Measurements from ENCODE around the gene CYTL1. TPM values are rescaled to one million over a fixed set of nuclear protein-coding genes. Genes with fewer than 3 reads are reported as not detected.

The CYTL1 gene
- total and polyA plus RNA-seq, 9 of the 15 experiments (the other 6 are each of a cell fraction or from before 2014, with no cell fraction given) = not detected

DNA sequence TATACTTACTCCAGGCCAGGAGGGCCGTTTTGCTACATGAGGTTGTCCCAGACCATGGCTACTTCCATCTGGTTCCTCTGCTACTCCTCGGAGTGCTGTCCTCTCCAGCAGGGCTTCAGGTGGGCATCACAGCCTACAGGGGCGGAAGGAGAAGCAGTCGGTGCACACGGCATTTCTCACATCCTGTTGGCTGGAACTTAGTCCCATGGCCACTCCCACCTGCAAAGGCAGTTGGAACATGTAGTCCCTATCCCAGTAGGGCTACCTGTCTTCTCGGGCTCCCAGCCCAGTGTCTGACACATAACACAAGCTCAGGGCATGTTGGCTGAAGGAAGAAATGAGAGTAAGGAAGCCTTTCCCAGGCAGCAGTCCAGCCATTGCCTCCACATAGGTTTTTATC lies 24.3 kb upstream of the CYTL1 start:
- FAIRE-seq (no peak), ATAC-seq (peak; percentile 54), DNase-seq (ENCODE audit: extremely low read depth in 1 of 4, low spot score in 3 of 4) (no peak)
- H3K4me1 ChIP-seq (replicated peaks in 1 of 2; ENCODE audit: control insufficient read depth in 2 of 2, insufficient read depth in 2 of 2, low read length in 2 of 2) = peaks cover 10 to 27% of the 10 kb centered on the region in 2 experiments; a peak in 4 of 5 replicates
- H3K36me3 ChIP-seq (ENCODE audit: control insufficient read depth, insufficient read depth, low read length) = no peaks in the 10 kb centered on the region
- no peak overlapping the region for H3K9ac ChIP-seq (ENCODE audit: insufficient read depth in 1 of 2, low read depth in 2 of 2, low read length in 2 of 2)
- 45% methylated on average over 5 of the region's 6 CpGs for whole genome bisulfite sequencing (ENCODE audit: insufficient coverage, low coverage, missing lambda C conversion rate)
- ChIA-PET CTCF (ENCODE audit: low intra/inter-chr PET ratio) (no interaction called here), POLR2A (interaction anchor here (1.7 kb wide), 1 partner anchor 9 kb away, joined by 4 read pairs; no protein-coding TSS in a partner anchor)
- H3K9me3 ChIP-seq (replicated peaks; ENCODE audit: control insufficient read depth, insufficient read depth, low read depth, low read length) = no peaks in the 10 kb centered on the region
- no peaks in the 10 kb centered on the region for H3K79me2 ChIP-seq (ENCODE audit: control insufficient read depth, insufficient read depth, low read length)
- TF ChIP-seq NEUROD1 (IDR thresholded peaks at IDR 0.05; ENCODE audit: borderline replicate concordance, low read depth, low read length, partially characterized antibody) (no peak), SIX5 (IDR thresholded peaks at IDR 0.05; ENCODE audit: borderline replicate concordance in 1 of 2, insufficient read depth in 1 of 2, low read depth in 1 of 2, low read length in 2 of 2) (0 out of 4 replicates have a peak, but pooled peaks of 1 of the 2 experiments have one; percentile 14), HCFC1 (IDR thresholded peaks at IDR 0.05; ENCODE audit: low read depth, low read length) (peak; percentile 55)
- TF ChIP-seq, protein P1, sequence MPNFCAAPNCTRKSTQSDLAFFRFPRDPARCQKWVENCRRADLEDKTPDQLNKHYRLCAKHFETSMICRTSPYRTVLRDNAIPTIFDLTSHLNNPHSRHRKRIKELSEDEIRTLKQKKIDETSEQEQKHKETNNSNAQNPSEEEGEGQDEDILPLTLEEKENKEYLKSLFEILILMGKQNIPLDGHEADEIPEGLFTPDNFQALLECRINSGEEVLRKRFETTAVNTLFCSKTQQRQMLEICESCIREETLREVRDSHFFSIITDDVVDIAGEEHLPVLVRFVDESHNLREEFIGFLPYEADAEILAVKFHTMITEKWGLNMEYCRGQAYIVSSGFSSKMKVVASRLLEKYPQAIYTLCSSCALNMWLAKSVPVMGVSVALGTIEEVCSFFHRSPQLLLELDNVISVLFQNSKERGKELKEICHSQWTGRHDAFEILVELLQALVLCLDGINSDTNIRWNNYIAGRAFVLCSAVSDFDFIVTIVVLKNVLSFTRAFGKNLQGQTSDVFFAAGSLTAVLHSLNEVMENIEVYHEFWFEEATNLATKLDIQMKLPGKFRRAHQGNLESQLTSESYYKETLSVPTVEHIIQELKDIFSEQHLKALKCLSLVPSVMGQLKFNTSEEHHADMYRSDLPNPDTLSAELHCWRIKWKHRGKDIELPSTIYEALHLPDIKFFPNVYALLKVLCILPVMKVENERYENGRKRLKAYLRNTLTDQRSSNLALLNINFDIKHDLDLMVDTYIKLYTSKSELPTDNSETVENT (CRISPR knock-in tag; IDR thresholded peaks at IDR 0.05) = no peak
- H3K4me2 ChIP-seq (ENCODE audit: insufficient read depth, low read length) = peak overlapping the region; percentile 37
- H4K20me1 ChIP-seq (replicated peaks; ENCODE audit: control insufficient read depth, insufficient read depth, low read length) = no peaks in the 10 kb centered on the region
- no TSS peak for BruUV-seq (replicated peaks)
- in situ Hi-C loops (cut with MboI) = no loop called here
- peak overlapping the region; percentile 37 for H2AFZ ChIP-seq (ENCODE audit: low read depth, low read length)
- intact Hi-C loops (cut with micrococcal nuclease) = no loop called here
- H3K9me1 ChIP-seq (ENCODE audit: control insufficient read depth, insufficient read depth, low read length) = no peaks in the 10 kb centered on the region
- H3K4me3 ChIP-seq = no peak overlapping the region
- H3K27me3 ChIP-seq (ENCODE audit: control insufficient read depth in 2 of 2, insufficient read depth in 2 of 2, low read length in 2 of 2) = no peaks in the 10 kb centered on the region
- H3K27ac ChIP-seq (ENCODE audit: extremely low read depth, low read depth, low read length) = no peak overlapping the region
